Measurements from ENCODE around the gene MINDY4.
A peak's percentile ranks its signal among the peaks of the same experiment; 100 is the strongest.

The MINDY4 gene

GRCh38 chr7:30771174-30771879 is at the start of gene MINDY4:
Gene MINDY4 (plus strand): TSS chr7:30771417. CDS start chr7:30771494, 77 bp downstream.
- peak; percentile 74 for DNase-seq (ENCODE audit: low spot score)

GRCh38 chr7:30722187-30722586 is 49.0 kb upstream of the MINDY4 start:
- no peak for DNase-seq (ENCODE audit: low spot score)

GRCh38 chr7:30722671-30723070 is 48.5 kb upstream of the MINDY4 start:
- DNase-seq (ENCODE audit: low spot score), result no peak

GRCh38 chr7:30723776-30724175 is 47.4 kb upstream of the MINDY4 start:
- no peak for DNase-seq (ENCODE audit: low spot score)

GRCh38 chr7:30726296-30727006 is 44.8 kb upstream of the MINDY4 start:
- no peak for DNase-seq (ENCODE audit: low spot score)

- no peak for DNase-seq (ENCODE audit: low spot score)
These were observed 43.9 kb upstream of the MINDY4 start for GRCh38 chr7:30727061-30727945.

- DNase-seq (ENCODE audit: low spot score), result no peak
These were observed 42.6 kb upstream of the MINDY4 start for GRCh38 chr7:30728591-30729100.

GRCh38 chr7:30729642-30730041 is 41.6 kb upstream of the MINDY4 start:
- DNase-seq (ENCODE audit: low spot score), result no peak

- no peak for DNase-seq (ENCODE audit: low spot score)
These were observed 41.1 kb upstream of the MINDY4 start for GRCh38 chr7:30730097-30730496.

GRCh38 chr7:30730996-30731395 is 40.2 kb upstream of the MINDY4 start:
- no peak for DNase-seq (ENCODE audit: low spot score)

GRCh38 chr7:30731581-30731980 is 39.6 kb upstream of the MINDY4 start:
- no peak for DNase-seq (ENCODE audit: low spot score)

GRCh38 chr7:30732606-30733005 is 38.6 kb upstream of the MINDY4 start:
- no peak for DNase-seq (ENCODE audit: low spot score)

GRCh38 chr7:30733216-30733615 is 38.0 kb upstream of the MINDY4 start:
- DNase-seq (ENCODE audit: low spot score), result no peak

- no peak for DNase-seq (ENCODE audit: low spot score)
These were observed 37.5 kb upstream of the MINDY4 start for GRCh38 chr7:30733691-30734090.

- DNase-seq (ENCODE audit: low spot score), result no peak
These were observed 36.7 kb upstream of the MINDY4 start for GRCh38 chr7:30734497-30734896.

GRCh38 chr7:30735631-30736030 is 35.6 kb upstream of the MINDY4 start:
- DNase-seq (ENCODE audit: low spot score), result no peak

GRCh38 chr7:30736291-30736690 is 34.9 kb upstream of the MINDY4 start:
- no peak for DNase-seq (ENCODE audit: low spot score)

GRCh38 chr7:30738026-30738915 is 32.9 kb upstream of the MINDY4 start:
- no peak for DNase-seq (ENCODE audit: low spot score)

- DNase-seq (ENCODE audit: low spot score), result no peak
These were observed 31.5 kb upstream of the MINDY4 start for GRCh38 chr7:30739691-30740090.

GRCh38 chr7:30740417-30741181 is 30.6 kb upstream of the MINDY4 start:
- peak; percentile 78 for DNase-seq (ENCODE audit: low spot score)

GRCh38 chr7:30741289-30741688 is 29.9 kb upstream of the MINDY4 start:
- DNase-seq (ENCODE audit: low spot score), result no peak
